Dermis blood vessel endothelial cell (primary cell): ENCODE data around the gene MLLT1. TPM values are rescaled to one million over a fixed set of nuclear protein-coding genes. Genes with fewer than 3 reads are reported as not detected.
"Not testable (repeated sequence)": the region's sequence is repeated elsewhere in the genome, so short reads cannot be mapped to it uniquely, and the experiment has no call there.

ENCODE experiments used
- DNase-seq: peaks from one replicate; pipeline ENCODE4 v3.0.0; 2010
- total RNA-seq: library from RNA; depleted of rRNA; stranded (reverse); fragments of >200 nt; gene quantifications from 2 replicates; pipeline ENCODE4 v1.2.3, GENCODE V29; 2014

The MLLT1 gene, protein sequence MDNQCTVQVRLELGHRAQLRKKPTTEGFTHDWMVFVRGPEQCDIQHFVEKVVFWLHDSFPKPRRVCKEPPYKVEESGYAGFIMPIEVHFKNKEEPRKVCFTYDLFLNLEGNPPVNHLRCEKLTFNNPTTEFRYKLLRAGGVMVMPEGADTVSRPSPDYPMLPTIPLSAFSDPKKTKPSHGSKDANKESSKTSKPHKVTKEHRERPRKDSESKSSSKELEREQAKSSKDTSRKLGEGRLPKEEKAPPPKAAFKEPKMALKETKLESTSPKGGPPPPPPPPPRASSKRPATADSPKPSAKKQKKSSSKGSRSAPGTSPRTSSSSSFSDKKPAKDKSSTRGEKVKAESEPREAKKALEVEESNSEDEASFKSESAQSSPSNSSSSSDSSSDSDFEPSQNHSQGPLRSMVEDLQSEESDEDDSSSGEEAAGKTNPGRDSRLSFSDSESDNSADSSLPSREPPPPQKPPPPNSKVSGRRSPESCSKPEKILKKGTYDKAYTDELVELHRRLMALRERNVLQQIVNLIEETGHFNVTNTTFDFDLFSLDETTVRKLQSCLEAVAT
- total RNA-seq: 5.1 and 13.2 TPM in 2 replicates

DNA sequence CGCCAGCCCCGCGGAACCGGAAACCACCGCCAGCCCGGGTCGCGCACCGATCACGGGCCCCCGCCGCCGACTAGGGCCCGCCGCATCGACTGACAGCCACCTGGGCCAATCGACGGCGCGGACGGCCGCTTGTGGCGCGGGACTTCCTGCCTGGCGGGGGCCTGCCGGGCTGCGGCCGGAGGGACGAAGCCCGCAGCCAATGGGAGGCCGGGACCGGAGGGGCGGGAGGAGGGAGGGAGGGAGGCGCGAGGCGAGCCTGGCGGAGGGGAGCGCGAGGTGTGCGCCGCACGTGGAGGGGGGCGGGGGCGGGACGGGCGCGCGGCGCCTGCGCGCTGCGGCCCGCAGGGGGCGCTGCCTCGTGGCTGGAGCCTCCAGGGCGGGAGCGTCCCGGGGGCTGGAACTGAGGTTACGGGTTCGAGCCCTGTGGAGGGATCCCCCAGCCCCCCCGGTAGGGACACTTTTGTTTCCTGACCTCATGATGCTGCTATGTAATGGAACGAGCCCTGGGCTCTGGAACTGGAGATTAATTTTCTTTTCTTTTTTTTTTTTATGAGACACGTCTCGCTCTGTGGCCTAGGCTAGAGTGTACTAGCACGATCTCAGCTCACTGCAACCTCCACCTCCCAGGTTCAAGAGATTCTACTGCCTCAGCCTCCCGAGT is at the start of gene MLLT1:
Gene MLLT1, minus strand, starts transcription at position 45 of the 661 bp plus-strand sequence. CDS start 191 bp downstream, outside the sequence.
- DNase-seq: peak; percentile 98

DNA sequence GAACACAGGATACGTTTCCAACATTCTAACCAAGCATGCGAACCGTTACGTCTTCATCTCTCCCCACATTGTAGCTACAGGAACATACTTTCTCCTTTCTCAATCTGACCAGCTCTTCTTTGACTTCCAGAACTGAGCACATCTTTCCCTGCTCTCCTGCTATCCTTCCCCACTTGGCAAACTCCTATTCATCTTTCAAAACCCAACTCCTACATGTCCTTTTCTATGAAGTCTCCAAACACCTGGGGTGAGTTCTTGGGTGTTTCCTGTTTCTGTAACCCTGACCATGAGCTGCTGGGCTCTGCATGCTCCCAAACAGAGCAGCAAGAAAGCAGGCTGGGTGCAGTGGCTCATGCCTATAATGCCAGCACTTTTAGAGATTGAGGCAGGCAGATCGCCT is 47.0 kb upstream of the MLLT1 start:
- no peak for DNase-seq

DNA sequence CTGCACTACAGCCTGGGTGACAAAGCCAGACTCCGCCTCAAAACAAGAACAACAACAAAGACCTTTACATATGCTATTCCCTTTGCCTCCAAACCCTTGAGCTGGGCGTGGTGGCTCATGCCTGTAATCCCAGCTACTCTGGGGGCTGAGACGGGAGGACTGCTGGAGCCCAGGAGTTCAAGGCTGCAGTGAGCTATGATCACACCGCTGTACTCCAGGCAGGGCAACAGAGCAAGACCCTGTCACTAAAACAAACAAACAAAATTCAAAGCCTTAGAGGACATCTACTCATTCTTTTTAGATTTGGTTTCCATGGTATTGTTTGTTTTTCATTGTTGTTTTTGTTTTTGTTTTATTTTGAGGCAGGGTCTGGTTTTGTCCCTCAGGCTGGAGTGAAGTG is 45.8 kb upstream of the MLLT1 start:
- no peak for DNase-seq

DNA sequence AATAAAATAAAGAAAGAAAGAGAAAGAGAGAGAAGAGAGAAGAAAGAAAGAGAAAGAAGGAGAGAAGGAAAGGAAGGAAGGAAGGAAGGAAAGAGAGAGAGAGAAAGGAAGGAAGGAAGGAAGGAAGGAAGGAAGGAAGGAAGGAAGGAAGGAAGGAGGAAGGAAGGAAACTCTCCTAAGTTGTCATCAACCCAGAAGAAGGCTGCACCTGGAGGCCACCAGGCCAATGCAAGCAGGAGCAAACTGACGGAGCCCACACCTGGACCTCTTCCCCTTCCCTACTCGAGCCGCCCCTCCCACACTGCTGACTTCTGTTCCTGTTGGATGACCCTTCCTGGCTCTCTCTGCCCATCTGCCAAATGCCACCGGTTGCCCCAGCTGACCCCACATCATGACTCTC is 45.0 kb upstream of the MLLT1 start:
- DNase-seq: no peak

DNA sequence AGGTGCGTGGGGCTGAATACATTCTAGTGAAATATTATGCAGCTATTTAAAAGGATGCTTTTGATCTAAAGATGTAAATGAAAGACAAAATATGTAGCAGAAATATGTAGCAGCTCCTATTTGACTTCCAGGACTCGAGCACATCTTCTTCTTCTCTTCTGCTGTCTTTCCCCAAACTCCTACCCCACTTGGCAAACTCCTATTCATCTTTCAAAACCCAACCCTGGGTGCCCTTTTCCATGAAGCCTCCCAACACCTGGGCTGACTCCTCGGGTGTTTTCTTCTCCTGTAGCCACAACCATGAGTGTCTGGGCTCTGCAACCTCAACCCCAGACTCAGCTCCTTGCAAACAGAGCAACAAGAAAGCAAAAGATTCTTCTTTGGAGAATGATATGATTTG is 42.5 kb upstream of the MLLT1 start:
- no peak for DNase-seq

DNA sequence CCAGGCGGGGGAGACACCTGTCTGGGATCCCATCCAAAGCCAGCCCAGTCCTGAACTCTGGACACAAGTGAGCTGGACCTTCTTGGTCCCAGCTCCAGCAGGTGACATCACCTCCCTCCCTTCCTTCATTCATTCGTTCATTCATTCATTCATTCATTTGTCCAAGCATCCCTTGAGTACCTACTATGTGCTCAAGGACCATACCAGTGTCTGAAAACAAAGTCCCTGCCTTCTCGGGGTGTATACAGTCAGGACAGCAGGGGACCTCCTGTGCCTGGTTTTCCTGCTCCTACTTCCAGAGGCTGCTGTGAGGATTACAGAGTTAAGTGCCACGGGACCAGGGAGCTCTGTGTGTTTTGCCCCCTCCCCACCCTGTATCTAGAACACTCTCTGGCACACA is 39.6 kb upstream of the MLLT1 start:
- no peak for DNase-seq

DNA sequence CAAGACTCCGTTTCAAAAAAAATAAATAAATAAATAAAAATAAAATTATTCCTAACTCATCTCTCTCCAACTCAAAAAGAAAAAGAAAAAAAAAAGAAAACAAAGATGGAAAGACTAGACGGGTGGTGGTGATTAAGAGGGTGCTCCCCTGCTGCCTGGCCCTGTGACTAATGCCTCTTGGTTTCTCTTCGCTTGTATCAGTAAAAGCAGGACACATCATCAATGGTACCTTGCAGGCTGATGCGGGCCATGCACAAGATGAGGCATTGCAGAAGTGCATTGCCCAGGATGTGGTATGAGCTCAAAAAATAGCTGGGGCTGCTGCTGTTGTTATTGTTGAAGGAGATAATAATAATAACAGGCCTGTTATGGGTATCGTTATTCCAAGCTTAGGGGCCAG is 39.0 kb upstream of the MLLT1 start:
- no peak for DNase-seq

DNA sequence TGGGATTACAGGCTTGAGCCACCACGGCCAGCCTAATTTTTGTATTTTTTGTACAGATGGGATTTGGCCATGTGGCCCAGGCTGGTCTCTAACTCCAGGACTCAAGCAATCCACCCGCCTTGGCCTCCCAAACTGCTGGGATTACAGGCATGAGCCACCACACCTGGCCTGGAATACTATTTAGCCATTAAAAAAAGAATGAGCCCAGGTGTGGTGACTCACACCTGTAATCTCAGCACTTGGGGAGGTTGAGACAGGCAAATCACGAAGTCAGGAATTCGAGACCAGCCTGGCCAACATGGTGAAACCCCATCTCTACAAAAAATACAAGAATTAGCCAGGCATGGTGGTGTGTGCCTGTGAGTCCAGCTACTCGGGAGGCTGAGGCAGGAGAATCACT is 35.9 kb upstream of the MLLT1 start:
- not testable (repeated sequence) for DNase-seq

DNA sequence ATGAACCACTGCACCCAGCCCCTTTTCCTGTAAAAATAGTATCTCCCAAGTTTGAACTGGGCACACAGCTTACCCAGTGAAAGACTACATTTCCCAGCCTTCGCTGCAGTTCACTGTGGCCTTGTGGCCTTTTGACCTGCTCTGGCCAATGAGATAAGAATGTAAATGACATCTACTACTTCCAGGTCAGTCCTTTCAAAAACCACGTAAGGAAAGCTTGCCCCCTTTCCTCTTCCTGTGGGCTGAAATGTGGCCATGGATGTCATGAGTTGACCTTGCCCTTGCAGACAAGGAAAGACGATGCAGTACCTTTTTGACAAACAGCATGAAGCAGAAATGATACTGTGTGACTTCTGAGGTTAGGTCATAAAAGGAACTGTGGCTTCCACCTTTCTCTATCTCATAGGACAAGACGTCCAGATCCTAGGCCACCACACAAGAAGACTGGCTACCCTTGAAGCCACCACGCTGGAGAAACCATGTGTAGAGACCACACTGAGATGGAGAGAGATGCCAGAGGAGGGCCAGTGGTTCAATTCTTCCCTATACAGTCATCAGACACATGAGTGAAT is 33.7 kb upstream of the MLLT1 start:
- no peak for DNase-seq

DNA sequence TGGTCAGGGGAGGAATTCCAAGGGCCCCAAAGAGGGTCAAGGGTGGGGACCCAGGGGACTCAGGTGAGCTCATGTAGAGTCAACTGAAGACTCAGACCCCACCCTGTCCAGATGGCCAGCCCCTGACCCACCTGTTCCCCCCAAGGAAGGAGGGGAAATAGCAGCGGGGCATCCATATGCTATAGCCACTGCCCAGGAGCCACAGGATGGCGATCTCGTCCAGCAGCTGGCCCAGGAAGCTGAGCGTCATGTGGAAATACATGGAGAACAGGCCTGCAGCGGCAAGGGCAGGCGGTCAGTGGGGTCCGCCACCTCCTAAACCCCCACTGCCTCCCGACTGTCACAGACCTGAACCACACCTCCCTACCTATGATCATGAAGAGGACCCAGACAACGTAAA is 32.2 kb upstream of the MLLT1 start:
- DNase-seq: no peak

DNA sequence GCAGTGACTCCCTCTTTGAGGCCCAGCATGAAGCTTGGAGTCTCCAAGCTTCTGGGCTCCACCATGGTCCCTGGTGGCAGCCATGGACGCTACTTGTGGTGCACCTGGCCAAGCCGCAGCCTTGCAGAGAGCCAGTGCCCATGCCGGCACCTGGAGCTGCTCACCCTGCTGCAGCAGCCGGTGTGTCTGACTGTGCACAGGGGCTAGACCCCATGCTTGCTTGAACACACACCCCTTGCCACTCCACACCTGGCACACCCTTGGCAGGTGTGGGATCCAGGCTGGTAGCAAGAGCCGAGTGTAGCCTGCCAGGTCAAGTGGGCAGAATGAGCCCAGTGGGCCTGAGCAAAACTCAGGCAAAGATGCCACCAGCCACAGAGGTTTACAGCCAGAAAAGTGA is 18.6 kb upstream of the MLLT1 start:
- no peak for DNase-seq

DNA sequence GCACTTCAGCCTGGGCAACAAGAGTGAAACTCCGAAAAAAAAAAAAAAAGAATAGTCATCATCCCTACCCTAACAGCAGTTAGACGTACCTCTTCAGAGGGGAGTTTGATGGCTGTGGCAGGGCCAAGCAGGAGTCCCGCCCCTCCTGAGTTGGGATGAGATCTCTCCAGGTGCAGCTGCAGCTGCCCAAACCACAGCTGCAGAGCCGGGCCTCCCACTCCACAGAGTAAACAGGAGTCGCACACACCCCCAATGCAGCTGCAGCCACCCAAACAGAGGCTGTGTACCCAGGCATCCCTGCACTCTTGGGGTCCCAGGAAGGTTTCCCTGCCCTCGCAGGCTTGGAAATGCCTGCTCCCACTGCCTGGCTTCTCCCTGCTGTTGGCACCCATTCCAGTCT is 17.4 kb upstream of the MLLT1 start:
- DNase-seq: no peak

DNA sequence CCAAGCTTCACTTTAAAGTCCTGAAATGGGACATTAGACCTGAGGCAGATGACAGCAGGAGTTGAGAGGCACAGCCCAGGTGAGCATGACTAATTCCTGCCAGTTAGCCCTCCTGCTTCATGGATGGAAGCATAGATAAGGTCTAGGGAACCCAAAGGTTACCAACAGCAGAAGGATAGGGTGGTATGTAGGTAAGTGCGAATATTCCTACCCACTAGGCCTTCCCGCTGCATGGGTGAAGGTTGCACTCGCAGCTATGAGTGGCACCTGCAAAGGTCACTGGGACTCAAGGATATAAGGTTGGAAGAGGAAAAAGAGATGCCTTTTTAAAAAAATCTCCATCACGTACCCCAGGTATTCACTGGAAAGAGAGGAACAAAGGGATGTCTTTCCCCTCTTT is 12.2 kb upstream of the MLLT1 start:
- peak; percentile 24 for DNase-seq

DNA sequence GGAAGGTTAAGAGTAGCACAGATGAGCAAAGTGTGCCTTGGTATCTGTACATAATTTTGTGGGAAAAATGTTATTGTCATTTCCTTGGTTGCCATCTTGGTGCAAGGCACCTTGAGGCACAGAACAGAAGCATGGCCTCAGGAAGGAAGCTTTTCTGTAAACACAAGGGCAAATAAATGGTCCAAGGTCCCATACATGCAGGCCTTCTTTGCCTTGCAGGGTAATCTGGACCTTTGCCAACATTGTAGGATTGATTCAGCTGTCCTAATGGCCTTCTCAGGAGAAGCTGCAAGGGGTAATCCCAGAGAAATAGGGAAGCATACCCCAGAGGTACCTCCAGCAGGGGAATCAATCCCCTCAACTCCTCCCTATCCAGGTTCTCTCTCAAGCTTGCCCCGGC is 9.0 kb upstream of the MLLT1 start:
- DNase-seq: no peak

DNA sequence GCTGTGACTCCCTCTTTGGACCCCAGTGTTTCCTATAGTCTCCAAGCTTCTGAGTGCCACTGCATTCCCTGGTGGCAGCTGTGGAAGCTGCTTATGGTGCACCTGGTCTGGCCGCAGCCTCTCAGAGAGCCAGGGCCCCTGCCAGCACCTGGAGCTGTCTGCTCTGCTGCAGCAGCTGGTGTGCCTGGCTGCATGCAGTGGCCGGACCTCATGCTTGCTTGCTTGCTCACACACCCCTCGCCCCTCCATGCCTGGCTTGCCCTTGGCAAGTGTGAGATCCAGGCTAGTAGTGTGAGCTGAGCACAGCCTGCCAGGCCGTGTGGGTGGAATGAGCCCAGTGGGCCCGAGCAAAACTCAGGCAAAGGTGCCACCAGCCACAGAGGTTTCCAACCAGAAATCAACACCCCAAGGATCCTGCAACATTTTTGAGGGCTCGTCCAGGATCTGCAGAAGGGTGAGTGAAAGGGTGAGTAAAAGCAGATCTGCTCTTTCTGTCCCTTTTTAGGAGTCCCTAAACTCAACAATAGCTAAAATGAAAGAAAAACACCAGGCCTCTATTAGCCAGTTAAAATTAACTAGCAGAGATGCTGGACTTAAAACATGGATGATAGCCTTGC is 7.6 kb upstream of the MLLT1 start:
- DNase-seq: no peak

DNA sequence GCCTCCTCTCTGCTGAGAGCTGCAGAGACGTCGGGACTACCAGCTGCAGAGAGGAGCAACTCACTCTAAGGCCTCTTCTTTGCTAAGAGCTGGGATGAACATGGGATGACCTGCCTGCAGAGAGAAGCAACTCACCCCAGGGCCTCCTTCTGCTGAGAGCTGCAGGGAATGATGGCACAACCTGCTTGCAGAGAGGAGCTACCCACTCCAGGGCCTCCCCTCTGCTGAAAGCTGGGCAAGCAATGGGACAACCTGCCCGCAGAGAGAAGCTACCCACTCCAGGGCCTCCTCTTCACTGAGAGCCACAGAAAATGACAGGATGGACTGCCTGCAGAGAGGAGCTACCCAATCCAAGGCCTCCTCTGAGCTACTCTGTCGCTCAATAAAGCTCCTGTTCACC is 6.9 kb upstream of the MLLT1 start:
- no peak for DNase-seq

DNA sequence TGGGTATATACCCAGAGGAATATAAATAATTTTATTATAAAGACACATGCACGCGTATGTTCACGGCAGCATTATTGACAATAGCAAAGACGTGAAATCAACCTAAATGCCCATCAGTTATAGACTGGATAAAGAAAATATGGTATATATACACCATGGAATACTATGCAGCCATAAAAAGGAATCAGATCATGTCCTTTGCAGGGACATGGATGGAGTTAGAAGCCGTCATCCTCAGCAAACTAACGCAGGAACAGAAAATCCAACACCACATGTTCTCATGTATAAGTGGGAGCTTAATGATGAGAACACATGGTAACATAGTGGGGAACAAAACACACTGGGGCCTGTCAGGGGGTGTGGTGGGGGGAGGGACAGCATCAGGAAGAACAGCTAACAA is 2.6 kb upstream of the MLLT1 start:
- DNase-seq: not testable (repeated sequence)

DNA sequence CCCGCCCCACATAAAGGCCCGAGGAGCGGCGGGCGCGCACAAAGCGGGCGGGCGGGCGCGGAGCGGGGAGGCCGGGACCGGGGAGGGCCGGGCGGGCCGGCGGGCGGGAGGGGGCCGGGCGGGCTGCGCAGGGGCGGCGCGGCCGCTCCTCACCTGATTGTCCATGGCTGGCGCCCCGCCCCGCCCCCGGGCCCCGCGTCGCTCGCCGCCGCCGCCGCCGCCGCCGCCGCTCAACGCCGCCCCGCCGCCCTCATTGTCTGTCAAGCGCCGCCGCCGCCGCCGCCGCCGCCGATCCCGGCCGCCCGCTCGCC is 200 bp downstream of the MLLT1 start:
- DNase-seq: no peak

DNA sequence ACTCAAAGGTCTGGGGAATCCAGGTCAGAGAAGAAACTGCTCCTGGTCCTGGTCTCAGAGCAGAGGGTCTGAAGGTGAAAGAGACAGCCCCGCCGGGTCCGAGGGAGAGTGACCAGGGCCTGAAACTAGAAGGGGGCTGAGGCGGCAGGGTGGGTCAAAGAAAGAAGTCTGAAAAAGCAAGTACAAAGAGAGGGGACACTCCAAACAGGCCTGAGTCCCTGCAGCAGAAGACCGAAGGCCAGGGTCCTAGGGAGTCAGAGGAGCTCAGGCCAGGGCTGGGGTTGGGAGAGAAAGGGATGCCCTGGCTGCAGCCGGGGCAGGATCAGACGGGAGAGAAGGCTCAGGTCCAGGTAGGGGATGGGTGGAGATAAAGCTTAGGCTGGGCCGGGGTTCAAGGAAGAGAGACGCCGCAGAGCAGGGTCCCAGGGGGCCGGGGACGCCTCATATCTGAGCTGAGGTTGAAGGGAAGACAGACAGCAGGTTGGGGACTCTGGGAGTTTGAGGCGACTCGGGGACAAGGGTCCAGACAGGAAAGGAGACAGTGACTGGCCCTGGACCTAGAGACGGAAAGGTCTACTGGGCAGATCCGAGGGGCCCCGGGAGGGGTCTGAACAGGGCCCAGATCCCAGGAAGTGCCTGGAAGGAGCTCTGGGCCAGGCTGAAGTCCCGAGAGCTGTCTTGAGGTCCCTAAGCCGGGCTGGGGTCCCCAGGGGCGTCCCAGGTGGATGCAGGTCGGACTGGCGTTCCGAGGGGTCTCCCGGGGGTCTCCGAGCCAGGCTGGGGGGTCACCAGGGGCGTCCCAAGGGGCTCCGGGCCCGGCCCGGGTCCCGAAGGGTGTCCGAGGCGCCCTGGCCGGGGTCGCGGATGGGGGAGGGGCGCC is 795 bp downstream of the MLLT1 start:
- no peak for DNase-seq

DNA sequence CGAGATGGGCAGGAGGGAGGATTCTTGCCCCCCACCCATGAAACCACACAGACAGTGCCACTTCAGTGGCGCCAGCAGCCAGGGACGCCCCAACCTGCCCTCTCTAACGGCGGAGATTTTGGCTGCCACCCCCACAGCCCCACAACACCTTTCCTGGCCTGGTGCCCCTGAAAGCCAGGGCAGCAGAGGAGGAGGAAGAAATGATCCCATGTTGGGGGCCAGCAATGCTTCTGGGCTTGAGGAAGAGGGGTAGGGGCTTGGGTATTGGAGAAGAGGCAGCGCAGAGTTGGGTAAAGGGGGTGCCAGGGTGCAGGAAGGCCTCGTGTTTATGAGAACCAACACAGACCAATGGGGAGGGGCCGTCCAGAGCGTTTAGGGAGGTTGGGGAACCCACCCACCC is 1.7 kb downstream of the MLLT1 start:
- no peak for DNase-seq

DNA sequence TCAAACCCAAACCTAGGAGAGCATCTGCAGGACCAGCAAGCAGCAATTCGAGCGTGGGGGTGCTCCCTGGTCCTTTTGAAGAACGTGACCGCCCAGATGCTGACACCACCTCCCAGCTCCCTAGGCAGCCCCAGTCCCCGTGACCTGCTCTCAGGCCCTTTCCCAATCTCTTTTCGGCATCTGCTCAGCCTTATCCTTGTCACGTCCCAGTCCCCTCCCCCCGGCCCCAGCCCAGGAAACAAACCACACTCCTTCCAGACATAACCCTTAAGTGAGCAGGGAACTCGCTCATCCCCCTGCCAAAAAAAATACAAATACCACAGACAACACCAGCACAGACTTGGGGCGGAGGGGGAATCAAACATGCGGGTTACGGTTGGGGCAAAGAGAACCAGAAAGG is 3.3 kb downstream of the MLLT1 start:
- DNase-seq: peak; percentile 14

DNA sequence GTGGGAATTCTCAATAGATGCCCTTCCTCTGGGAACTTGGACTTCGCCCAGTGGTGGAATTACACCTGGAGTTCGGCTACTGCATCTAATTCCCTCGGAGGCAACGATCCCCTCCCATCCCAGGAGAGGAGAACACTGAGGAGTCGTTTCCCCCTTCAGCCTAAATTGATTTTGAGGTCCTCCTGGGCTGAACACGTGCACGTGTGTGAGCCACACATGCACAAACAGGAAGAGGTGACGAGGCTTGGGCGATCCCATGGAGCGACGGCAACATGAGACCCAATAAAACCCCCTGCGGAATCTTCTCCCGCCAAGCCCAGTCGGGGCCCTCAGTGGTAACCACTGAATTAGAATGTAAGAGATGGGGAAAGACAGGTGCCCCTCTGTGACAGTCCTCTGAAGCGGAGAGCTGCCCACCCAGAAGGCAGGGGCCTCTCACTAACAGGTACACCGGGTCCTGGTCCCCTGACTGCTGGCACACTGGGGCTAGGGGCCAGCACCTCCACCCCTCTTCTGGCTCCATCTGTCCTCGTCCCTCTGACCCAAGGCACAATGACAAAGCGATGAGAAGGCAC is 4.5 kb downstream of the MLLT1 start:
- DNase-seq: no peak
